WTC11 (cell line): Measurements from ENCODE around the gene POLD1.

ENCODE experiments used
- CREB1 ChIP-seq: sonication (generic); formaldehyde crosslinking; IDR thresholded peaks from 2 replicates; pipeline ENCODE4 v1.8.0; 2023; ENCODE audit warnings: mild to moderate bottlenecking, missing genetic modification reagents
- ELF4 ChIP-seq: sonication (generic); formaldehyde crosslinking; IDR thresholded peaks from 2 replicates; pipeline ENCODE4 v1.8.1; 2022; ENCODE audit warnings: low read depth, mild to moderate bottlenecking, moderate library complexity, missing genetic modification reagents
- FOXK1 ChIP-seq: sonication (generic); formaldehyde crosslinking; IDR thresholded peaks from 2 replicates; pipeline ENCODE4 v1.8.0; 2022; ENCODE audit warnings: mild to moderate bottlenecking, moderate library complexity, missing genetic modification reagents
- KAT7 ChIP-seq: sonication (generic); formaldehyde crosslinking; IDR thresholded peaks from 2 replicates; pipeline ENCODE4 v1.8.1; 2023; ENCODE audit warnings: missing genetic modification reagents, mild to moderate bottlenecking, borderline replicate concordance
- NFE2L1 ChIP-seq: sonication (generic); formaldehyde crosslinking; IDR thresholded peaks from 2 replicates; pipeline ENCODE4 v1.8.1; 2023; ENCODE audit warnings: missing genetic modification reagents
- NR2C2 ChIP-seq: sonication (generic); formaldehyde crosslinking; IDR thresholded peaks from 2 replicates; pipeline ENCODE4 v1.8.0; 2022; ENCODE audit warnings: mild to moderate bottlenecking, missing genetic modification reagents
- SMAD3 ChIP-seq: sonication (generic); formaldehyde crosslinking; IDR thresholded peaks from 2 replicates; pipeline ENCODE4 v1.8.0; 2022; ENCODE audit warnings: missing genetic modification reagents, mild to moderate bottlenecking, borderline replicate concordance
- ZNF263 ChIP-seq: sonication (generic); formaldehyde crosslinking; IDR thresholded peaks from 2 replicates; pipeline ENCODE4 v1.8.1; 2022; ENCODE audit warnings: low read depth, mild to moderate bottlenecking, moderate library complexity, missing genetic modification reagents
- TF ChIP-seq, protein P1 (sequence below): fragments of 200-600 bp; IDR thresholded peaks from 2 replicates; pipeline ENCODE4 v1.8.0; 2022; ENCODE audit warnings: antibody characterized with exemption
- TF ChIP-seq, protein P2 (sequence below): sonication (generic); formaldehyde crosslinking; IDR thresholded peaks from 2 replicates; pipeline ENCODE4 v1.8.1; 2022; ENCODE audit warnings: low read depth, mild to moderate bottlenecking, moderate library complexity, missing genetic modification reagents, borderline replicate concordance

DNA sequence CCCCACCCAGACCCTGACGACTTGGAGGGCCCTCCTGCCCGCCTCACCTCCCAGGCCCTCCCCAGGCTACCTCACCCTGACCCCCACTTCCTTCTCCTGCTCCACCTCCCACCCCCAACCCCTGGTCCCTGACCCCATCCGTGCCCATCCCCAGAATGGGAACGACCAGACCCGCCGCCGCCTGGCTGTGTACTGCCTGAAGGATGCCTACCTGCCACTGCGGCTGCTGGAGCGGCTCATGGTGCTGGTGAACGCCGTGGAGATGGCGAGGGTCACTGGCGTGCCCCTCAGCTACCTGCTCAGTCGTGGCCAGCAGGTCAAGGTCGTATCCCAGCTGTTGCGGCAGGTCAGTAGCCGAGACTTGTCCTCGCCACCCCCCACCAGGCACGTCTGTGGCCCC lies 22.7 kb downstream of the POLD1 start:
- TF ChIP-seq ELF4 (no peak), NR2C2 (CRISPR knock-in tag) (no peak), KAT7 (no peak), FOXK1 (CRISPR knock-in tag) (no peak), CREB1 (CRISPR knock-in tag) (no peak), ZNF263 (no peak), SMAD3 (no peak), NFE2L1 (CRISPR knock-in tag) (no peak)
- TF ChIP-seq, protein P1, sequence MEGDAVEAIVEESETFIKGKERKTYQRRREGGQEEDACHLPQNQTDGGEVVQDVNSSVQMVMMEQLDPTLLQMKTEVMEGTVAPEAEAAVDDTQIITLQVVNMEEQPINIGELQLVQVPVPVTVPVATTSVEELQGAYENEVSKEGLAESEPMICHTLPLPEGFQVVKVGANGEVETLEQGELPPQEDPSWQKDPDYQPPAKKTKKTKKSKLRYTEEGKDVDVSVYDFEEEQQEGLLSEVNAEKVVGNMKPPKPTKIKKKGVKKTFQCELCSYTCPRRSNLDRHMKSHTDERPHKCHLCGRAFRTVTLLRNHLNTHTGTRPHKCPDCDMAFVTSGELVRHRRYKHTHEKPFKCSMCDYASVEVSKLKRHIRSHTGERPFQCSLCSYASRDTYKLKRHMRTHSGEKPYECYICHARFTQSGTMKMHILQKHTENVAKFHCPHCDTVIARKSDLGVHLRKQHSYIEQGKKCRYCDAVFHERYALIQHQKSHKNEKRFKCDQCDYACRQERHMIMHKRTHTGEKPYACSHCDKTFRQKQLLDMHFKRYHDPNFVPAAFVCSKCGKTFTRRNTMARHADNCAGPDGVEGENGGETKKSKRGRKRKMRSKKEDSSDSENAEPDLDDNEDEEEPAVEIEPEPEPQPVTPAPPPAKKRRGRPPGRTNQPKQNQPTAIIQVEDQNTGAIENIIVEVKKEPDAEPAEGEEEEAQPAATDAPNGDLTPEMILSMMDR: no peak
- TF ChIP-seq, protein P2, sequence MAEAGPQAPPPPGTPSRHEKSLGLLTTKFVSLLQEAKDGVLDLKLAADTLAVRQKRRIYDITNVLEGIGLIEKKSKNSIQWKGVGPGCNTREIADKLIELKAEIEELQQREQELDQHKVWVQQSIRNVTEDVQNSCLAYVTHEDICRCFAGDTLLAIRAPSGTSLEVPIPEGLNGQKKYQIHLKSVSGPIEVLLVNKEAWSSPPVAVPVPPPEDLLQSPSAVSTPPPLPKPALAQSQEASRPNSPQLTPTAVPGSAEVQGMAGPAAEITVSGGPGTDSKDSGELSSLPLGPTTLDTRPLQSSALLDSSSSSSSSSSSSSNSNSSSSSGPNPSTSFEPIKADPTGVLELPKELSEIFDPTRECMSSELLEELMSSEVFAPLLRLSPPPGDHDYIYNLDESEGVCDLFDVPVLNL (CRISPR knock-in tag): no peak
